Caco-2 (cell line): ENCODE data around the gene ANO6. TPM values are rescaled to one million over a fixed set of nuclear protein-coding genes. Genes with fewer than 3 reads are reported as not detected.

Experiments used
- BruUV-seq: library from RNA; stranded (reverse); fragments of 400-500 nt; replicated peaks from 2 replicates; lab custom pipeline; 2021; lab: Mats Ljungman, UMichigan
- CTCF ChIA-PET: fragments of 300-600 bp; sonication (Branson Sonifier 250); formaldehyde crosslinking; loops from one replicate; lab custom pipeline; 2022; ENCODE audit warnings: antibody characterized with exemption; lab: Charles Lee
- POLR2A ChIA-PET: fragments of 300-600 bp; sonication (Branson Sonifier 250); formaldehyde crosslinking; loops from one replicate; lab custom pipeline; 2022; ENCODE audit warnings: antibody characterized with exemption; lab: Charles Lee
- DNase-seq, 2 experiments: peaks; one replicate each; pipeline versions ENCODE4 v3.0.0 to v3.0.0-alpha.2; 2020 to 2022
- H3K27me3 ChIP-seq: replicated peaks from 2 replicates; pipeline ENCODE4 v1.6.0; 2011; ENCODE audit warnings: low read length; ENCODE audit not compliant: control insufficient read depth, insufficient read depth
- H3K36me3 ChIP-seq: 2 replicates; pipeline ENCODE4 v1.5.1; 2011; ENCODE audit warnings: low read length; ENCODE audit not compliant: control insufficient read depth, insufficient read depth
- H3K4me1 ChIP-seq: fragments of 250-450 bp; sonication (Bioruptor Pico); 2 replicates; pipeline ENCODE4 v1.5.1; 2020; ENCODE audit warnings: mild to moderate bottlenecking
- H3K4me3 ChIP-seq: 2 replicates; pipeline ENCODE4 v1.5.1; 2011; ENCODE audit warnings: low read depth, mild to moderate bottlenecking, control low read depth, low read length
- H3K9me3 ChIP-seq: fragments of 250-450 bp; sonication (Bioruptor Pico); 2 replicates; pipeline ENCODE4 v1.5.1; 2020; ENCODE audit warnings: mild to moderate bottlenecking, moderate library complexity
- H3K27ac Mint-ChIP-seq: one replicate; pipeline ENCODE4 v1.8.0; 2022; ENCODE audit warnings: mixed read lengths; ENCODE audit not compliant: unreplicated experiment
- H3K27me3 Mint-ChIP-seq: one replicate; pipeline ENCODE4 v1.8.0; 2022; ENCODE audit warnings: mixed read lengths; ENCODE audit not compliant: insufficient read depth, unreplicated experiment
- H3K36me3 Mint-ChIP-seq: one replicate; pipeline ENCODE4 v1.8.0; 2022; ENCODE audit warnings: mild to moderate bottlenecking, mixed read lengths; ENCODE audit not compliant: insufficient read depth, unreplicated experiment
- H3K4me1 Mint-ChIP-seq: one replicate; pipeline ENCODE4 v1.8.0; 2022; ENCODE audit warnings: low read depth, mixed read lengths; ENCODE audit not compliant: unreplicated experiment
- H3K4me3 Mint-ChIP-seq: one replicate; pipeline ENCODE4 v1.8.0; 2022; ENCODE audit warnings: mild to moderate bottlenecking, moderate library complexity, mixed read lengths; ENCODE audit not compliant: unreplicated experiment
- H3K9me3 Mint-ChIP-seq: one replicate; pipeline ENCODE4 v1.8.0; 2022; ENCODE audit warnings: mixed read lengths; ENCODE audit not compliant: unreplicated experiment
- intact Hi-C: fragments of 100-400 bp; cut with micrococcal nuclease; formaldehyde crosslinking; loops from one replicate; pipeline ENCODE4 v1.10.0; 2022; ENCODE audit not compliant: unreplicated experiment
- total RNA-seq: library from RNA; stranded (reverse); gene quantifications from 2 replicates; pipeline ENCODE4 v1.2.3, GENCODE V29; 2022
- TF ChIP-seq, protein P1 (sequence below), 2 experiments: fragments of 200-600 bp in 1 of 2; IDR thresholded peaks; 1 replicate in 1 of 2; 2 replicates in 1 of 2; pipeline versions ENCODE4 v1.5.1 to v1.8.0; 2011 to 2022; ENCODE audit warnings: antibody characterized with exemption in 1 of 2, control low read depth in 1 of 2, inconsistent platforms in 1 of 2, low read depth in 1 of 2, low read length in 1 of 2, mild to moderate bottlenecking in 1 of 2, moderate library complexity in 1 of 2; ENCODE audit not compliant: insufficient read depth in 1 of 2, severe bottlenecking in 1 of 2, unreplicated experiment in 1 of 2

ANO6 gene
- total RNA-seq, 1 experiment from 2014 or later: 126 TPM

DNA sequence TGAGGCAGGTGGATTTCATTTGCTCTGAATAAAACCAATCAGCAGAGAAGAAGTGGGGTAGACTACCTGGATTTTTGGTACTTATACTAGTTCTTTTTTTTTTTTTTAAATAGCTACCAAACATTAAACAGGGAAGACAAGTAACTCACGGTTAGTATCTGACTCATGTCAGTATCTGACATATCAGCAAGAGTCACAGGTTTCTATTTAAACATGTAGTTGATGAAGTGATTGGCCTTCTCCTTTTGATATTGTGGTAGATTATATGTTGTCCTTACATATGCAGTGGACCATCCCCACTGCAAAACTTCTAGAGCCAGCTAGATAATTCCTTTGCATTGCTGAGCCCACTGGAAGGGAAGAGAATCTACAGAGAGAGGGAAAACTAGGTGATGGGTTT lies 208.0 kb downstream of the ANO6 start:
- intact Hi-C loops: no loop called here
- POLR2A ChIA-PET: interaction anchor here (0.6 kb wide), 1 partner anchor 230 kb away, joined by 3 read pairs; no protein-coding TSS in a partner anchor
- H3K36me3 Mint-ChIP-seq: peaks cover 91% of the 10 kb centered on the region

GRCh38 chr12:45425426-45425825 lies 209.5 kb downstream of the ANO6 start:
- no peaks in the 10 kb centered on the region for H3K9me3 Mint-ChIP-seq
- no peaks in the 10 kb centered on the region for H3K4me1 Mint-ChIP-seq
- no peaks in the 10 kb centered on the region for H3K4me1 ChIP-seq
- no TSS peak for BruUV-seq
- H3K4me3 Mint-ChIP-seq: no peak overlapping the region
- no peaks in the 10 kb centered on the region for H3K36me3 ChIP-seq
- no peak overlapping the region for H3K27ac Mint-ChIP-seq
- TF ChIP-seq, protein P1, sequence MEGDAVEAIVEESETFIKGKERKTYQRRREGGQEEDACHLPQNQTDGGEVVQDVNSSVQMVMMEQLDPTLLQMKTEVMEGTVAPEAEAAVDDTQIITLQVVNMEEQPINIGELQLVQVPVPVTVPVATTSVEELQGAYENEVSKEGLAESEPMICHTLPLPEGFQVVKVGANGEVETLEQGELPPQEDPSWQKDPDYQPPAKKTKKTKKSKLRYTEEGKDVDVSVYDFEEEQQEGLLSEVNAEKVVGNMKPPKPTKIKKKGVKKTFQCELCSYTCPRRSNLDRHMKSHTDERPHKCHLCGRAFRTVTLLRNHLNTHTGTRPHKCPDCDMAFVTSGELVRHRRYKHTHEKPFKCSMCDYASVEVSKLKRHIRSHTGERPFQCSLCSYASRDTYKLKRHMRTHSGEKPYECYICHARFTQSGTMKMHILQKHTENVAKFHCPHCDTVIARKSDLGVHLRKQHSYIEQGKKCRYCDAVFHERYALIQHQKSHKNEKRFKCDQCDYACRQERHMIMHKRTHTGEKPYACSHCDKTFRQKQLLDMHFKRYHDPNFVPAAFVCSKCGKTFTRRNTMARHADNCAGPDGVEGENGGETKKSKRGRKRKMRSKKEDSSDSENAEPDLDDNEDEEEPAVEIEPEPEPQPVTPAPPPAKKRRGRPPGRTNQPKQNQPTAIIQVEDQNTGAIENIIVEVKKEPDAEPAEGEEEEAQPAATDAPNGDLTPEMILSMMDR (IDR thresholded peaks at IDR 0.05; ENCODE audit: insufficient read depth in 1 of 2, low read depth in 1 of 2, low read length in 1 of 2, severe bottlenecking in 1 of 2, unreplicated experiment in 1 of 2): no peak
- peaks cover 96% of the 10 kb centered on the region for H3K36me3 Mint-ChIP-seq
- DNase-seq: no peak
- ChIA-PET CTCF (interaction anchor here (0.6 kb wide), 1 partner anchor 164 kb away, joined by 3 read pairs; no protein-coding TSS in a partner anchor), POLR2A (no interaction called here)
- H3K4me3 ChIP-seq: no peak overlapping the region
- H3K9me3 ChIP-seq: no peaks in the 10 kb centered on the region
- intact Hi-C loops: no loop called here
- H3K27me3 ChIP-seq: no peaks in the 10 kb centered on the region
- H3K27me3 Mint-ChIP-seq: no peaks in the 10 kb centered on the region

More for the DNA sequence above, 208.0 kb downstream of the ANO6 start:
- no peak overlapping the region for H3K27ac Mint-ChIP-seq
- H3K27me3 Mint-ChIP-seq: no peaks in the 10 kb centered on the region
- Histone ChIP-seq H3K4me3 (no peak overlapping the region), H3K9me3 (no peaks in the 10 kb centered on the region), H3K27me3 (no peaks in the 10 kb centered on the region), H3K4me1 (no peaks in the 10 kb centered on the region), H3K36me3 (no peaks in the 10 kb centered on the region)
- no peaks in the 10 kb centered on the region for H3K9me3 Mint-ChIP-seq
- TF ChIP-seq, protein P1 (IDR thresholded peaks at IDR 0.05; ENCODE audit: insufficient read depth in 1 of 2, low read depth in 1 of 2, low read length in 1 of 2, severe bottlenecking in 1 of 2, unreplicated experiment in 1 of 2): no peak
- no peak for DNase-seq
- CTCF ChIA-PET: no interaction called here
- H3K4me3 Mint-ChIP-seq: no peak overlapping the region
- H3K4me1 Mint-ChIP-seq: no peaks in the 10 kb centered on the region
- BruUV-seq: no TSS peak

DNA sequence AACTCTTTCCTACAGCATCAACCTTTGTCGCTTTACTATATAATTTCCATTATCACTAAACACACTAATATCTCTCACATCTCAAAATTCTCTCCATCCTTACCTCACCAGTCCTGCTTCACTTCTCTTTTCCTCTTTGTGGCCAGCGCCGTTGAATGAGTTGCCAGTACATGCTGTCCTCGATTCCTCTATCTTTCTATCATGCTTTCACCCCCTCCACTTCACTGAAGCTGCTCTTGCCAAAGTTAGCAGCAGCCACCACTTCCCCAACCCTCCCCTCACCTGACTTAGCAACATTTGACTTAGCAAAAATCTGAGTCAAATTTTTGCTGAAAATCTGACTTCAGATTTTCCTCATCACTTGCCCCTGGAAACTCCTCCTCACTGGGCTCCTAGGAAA lies 210.4 kb downstream of the ANO6 start:
- no TSS peak for BruUV-seq
- Mint-ChIP-seq H3K27me3 (no peaks in the 10 kb centered on the region), H3K27ac (no peak overlapping the region), H3K4me3 (no peak overlapping the region), H3K9me3 (no peaks in the 10 kb centered on the region), H3K36me3 (peaks cover 96% of the 10 kb centered on the region), H3K4me1 (peaks cover 4% of the 10 kb centered on the region)
- ChIA-PET POLR2A (no interaction called here), CTCF (no interaction called here)
- H3K4me1 ChIP-seq: peaks cover 2% of the 10 kb centered on the region; the same call in 1 of the 2 replicates
- no peaks in the 10 kb centered on the region for H3K36me3 ChIP-seq
- intact Hi-C loops: no loop called here
- TF ChIP-seq, protein P1 (IDR thresholded peaks at IDR 0.05; ENCODE audit: insufficient read depth in 1 of 2, low read depth in 1 of 2, low read length in 1 of 2, severe bottlenecking in 1 of 2, unreplicated experiment in 1 of 2): no peak
- no peak overlapping the region for H3K4me3 ChIP-seq
- DNase-seq: no peak
- no peaks in the 10 kb centered on the region for H3K27me3 ChIP-seq
- H3K9me3 ChIP-seq: no peaks in the 10 kb centered on the region
